Neural crest cell (in vitro differentiated cells): ENCODE results near the gene SLC35G6. TPM values are rescaled to one million over a fixed set of nuclear protein-coding genes. Genes with fewer than 3 reads are reported as not detected.

Experiments used
- DNase-seq: peaks from one replicate; pipeline ENCODE4 v3.0.0; 2021; ENCODE audit warnings: low read depth, mixed read lengths, low spot score
- H3K27ac Mint-ChIP-seq: one replicate; pipeline ENCODE4 v1.8.0; 2021; ENCODE audit warnings: mild to moderate bottlenecking, mixed read lengths; ENCODE audit not compliant: unreplicated experiment
- H3K27me3 Mint-ChIP-seq: 2 replicates; pipeline ENCODE4 v1.8.0; 2021; ENCODE audit warnings: low read depth, mild to moderate bottlenecking, mixed read lengths
- H3K36me3 Mint-ChIP-seq: 2 replicates; pipeline ENCODE4 v1.8.0; 2021; ENCODE audit warnings: low read depth, mild to moderate bottlenecking, mixed read lengths
- H3K4me1 Mint-ChIP-seq: 2 replicates; pipeline ENCODE4 v1.8.0; 2021; ENCODE audit warnings: mixed read lengths
- H3K4me3 Mint-ChIP-seq: one replicate; pipeline ENCODE4 v1.8.0; 2021; ENCODE audit warnings: mild to moderate bottlenecking, mixed read lengths
- H3K9me3 Mint-ChIP-seq: 2 replicates; pipeline ENCODE4 v1.8.0; 2021; ENCODE audit warnings: mixed read lengths
- total RNA-seq: library from RNA; stranded (reverse); gene quantifications from 2 replicates; pipeline ENCODE4 v1.2.1, GENCODE V29; 2021
- TF ChIP-seq, protein P1 (sequence below): fragments of 200-600 bp; sonication (generic); conservative IDR thresholded peaks from 2 replicates; pipeline ENCODE4 v1.5.0; 2021; ENCODE audit warnings: antibody characterized with exemption, mild to moderate bottlenecking

Gene SLC35G6
- total RNA-seq, 1 donor from 2014 or later = not detected

DNA sequence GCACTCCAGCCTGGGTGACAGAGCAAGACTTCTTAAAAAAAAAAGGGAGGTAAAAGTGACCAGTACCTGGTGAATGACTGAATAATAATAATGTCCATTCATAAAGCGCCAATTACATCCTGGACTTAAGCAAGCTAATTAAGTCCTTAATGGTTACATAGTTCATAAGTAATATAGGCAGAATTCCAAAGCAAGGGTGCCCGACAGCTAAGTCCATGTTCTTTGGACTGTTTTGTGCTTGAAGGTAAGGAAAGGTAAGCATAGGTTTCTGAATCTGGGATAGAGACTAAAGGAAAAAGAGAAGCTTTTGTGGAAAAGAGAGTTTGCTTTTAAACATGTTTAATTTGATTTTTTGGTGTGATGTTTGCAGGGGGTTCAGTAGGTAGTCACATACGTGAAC lies 12.7 kb downstream of the SLC35G6 start:
- Mint-ChIP-seq H3K9me3 (no peaks in the 10 kb centered on the region), H3K27ac (no peak overlapping the region), H3K27me3 (no peaks in the 10 kb centered on the region), H3K4me3 (no peak overlapping the region), H3K36me3 (peaks cover 21% of the 10 kb centered on the region), H3K4me1 (peaks cover 43% of the 10 kb centered on the region)
- no peak for DNase-seq
- TF ChIP-seq, protein P1, sequence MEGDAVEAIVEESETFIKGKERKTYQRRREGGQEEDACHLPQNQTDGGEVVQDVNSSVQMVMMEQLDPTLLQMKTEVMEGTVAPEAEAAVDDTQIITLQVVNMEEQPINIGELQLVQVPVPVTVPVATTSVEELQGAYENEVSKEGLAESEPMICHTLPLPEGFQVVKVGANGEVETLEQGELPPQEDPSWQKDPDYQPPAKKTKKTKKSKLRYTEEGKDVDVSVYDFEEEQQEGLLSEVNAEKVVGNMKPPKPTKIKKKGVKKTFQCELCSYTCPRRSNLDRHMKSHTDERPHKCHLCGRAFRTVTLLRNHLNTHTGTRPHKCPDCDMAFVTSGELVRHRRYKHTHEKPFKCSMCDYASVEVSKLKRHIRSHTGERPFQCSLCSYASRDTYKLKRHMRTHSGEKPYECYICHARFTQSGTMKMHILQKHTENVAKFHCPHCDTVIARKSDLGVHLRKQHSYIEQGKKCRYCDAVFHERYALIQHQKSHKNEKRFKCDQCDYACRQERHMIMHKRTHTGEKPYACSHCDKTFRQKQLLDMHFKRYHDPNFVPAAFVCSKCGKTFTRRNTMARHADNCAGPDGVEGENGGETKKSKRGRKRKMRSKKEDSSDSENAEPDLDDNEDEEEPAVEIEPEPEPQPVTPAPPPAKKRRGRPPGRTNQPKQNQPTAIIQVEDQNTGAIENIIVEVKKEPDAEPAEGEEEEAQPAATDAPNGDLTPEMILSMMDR = no peak

- no peaks in the 10 kb centered on the region for H3K27me3 Mint-ChIP-seq
- no peaks in the 10 kb centered on the region for H3K9me3 Mint-ChIP-seq
- TF ChIP-seq, protein P1 = no peak
- no peak overlapping the region for H3K4me3 Mint-ChIP-seq
- DNase-seq = no peak
- H3K4me1 Mint-ChIP-seq = peaks cover 28% of the 10 kb centered on the region
- peaks cover 26% of the 10 kb centered on the region for H3K36me3 Mint-ChIP-seq
- peak overlapping the region; percentile 81 for H3K27ac Mint-ChIP-seq
These were observed 14.7 kb downstream of the SLC35G6 start for GRCh38 chr17:7495906-7496434.

DNA sequence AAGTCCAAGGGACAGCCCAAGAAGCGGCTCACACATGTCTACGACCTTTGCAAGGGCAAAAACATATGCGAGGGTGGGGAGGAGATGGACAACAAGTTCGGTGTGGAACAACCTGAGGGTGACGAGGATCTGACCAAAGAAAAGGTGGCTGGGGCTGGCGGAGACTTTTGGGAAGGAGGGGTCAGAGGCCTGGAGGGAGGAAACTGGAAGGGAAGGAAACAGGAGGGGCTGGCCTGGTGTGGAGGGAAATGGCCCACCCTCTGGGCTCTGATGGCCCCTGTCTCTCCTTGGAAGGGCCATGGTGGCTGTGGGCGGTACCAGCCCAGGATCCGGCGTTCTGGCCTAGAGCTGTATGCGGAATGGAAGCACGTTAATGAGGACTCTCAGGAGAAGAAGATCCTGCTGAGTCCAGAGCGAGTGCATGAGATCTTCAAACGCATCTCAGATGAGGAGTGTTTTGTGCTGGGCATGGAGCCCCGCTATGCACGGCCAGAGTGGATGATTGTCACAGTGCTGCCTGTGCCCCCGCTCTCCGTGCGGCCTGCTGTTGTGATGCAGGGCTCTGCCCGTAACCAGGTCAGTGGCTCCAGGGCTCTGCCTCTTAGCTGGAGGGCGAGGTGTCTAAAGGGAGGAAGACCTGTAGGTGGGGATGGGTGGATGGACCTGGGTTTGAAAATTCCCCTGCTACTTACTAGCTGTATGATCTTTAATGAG lies 15.4 kb downstream of the SLC35G6 start:
- Mint-ChIP-seq H3K4me3 (no peak overlapping the region), H3K36me3 (peaks cover 33% of the 10 kb centered on the region), H3K4me1 (peaks cover 24% of the 10 kb centered on the region), H3K27ac (no peak overlapping the region), H3K27me3 (no peaks in the 10 kb centered on the region), H3K9me3 (no peaks in the 10 kb centered on the region)
- DNase-seq = no peak
- TF ChIP-seq, protein P1 = no peak

DNA sequence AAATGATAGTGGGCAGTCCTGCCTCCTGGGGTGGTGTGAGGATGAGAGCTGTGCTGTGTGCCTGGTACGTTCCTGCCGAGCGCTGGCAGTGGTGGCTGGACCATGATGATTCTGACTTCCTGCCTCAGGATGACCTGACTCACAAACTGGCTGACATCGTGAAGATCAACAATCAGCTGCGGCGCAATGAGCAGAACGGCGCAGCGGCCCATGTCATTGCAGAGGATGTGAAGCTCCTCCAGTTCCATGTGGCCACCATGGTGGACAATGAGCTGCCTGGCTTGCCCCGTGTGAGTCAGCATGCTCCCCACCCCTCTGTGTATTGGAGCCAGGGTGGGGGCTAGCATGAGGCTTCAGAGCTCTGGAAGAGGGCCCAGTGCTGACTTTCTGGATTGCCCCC lies 16.0 kb downstream of the SLC35G6 start:
- TF ChIP-seq, protein P1 = no peak
- no peak for DNase-seq
- Mint-ChIP-seq H3K27ac (no peak overlapping the region), H3K4me1 (peaks cover 19% of the 10 kb centered on the region), H3K9me3 (no peaks in the 10 kb centered on the region), H3K27me3 (no peaks in the 10 kb centered on the region), H3K4me3 (no peak overlapping the region), H3K36me3 (peaks cover 34% of the 10 kb centered on the region)

DNA sequence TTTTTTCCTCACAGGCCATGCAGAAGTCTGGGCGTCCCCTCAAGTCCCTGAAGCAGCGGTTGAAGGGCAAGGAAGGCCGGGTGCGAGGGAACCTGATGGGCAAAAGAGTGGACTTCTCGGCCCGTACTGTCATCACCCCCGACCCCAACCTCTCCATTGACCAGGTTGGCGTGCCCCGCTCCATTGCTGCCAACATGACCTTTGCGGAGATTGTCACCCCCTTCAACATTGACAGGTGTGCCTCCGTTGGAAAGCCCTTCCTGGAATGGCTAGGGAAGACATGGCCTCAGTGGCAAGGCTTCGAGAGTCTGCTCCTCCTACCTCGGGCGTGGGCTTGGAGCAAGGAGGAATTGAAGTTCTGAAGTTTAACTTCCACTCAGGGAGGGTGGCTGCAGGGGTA lies 16.4 kb downstream of the SLC35G6 start:
- H3K36me3 Mint-ChIP-seq = peaks cover 37% of the 10 kb centered on the region
- H3K27ac Mint-ChIP-seq = no peak overlapping the region
- TF ChIP-seq, protein P1 = no peak
- H3K4me3 Mint-ChIP-seq = no peak overlapping the region
- H3K4me1 Mint-ChIP-seq = peaks cover 18% of the 10 kb centered on the region
- DNase-seq = no peak
- H3K9me3 Mint-ChIP-seq = no peaks in the 10 kb centered on the region
- no peaks in the 10 kb centered on the region for H3K27me3 Mint-ChIP-seq
